22Rv1 (cell line): Measurements from ENCODE around the gene TRPM3.
"Not testable (repeated sequence)": the region's sequence is repeated elsewhere in the genome, so short reads cannot be mapped to it uniquely, and the experiment has no call there.

Experiments used
- H3K27ac ChIP-seq: fragments of 450-650 bp; 2 replicates; pipeline ENCODE4 v1.5.1; 2017
- ZFX ChIP-seq: fragments of 450-650 bp; IDR thresholded peaks from 2 replicates; pipeline ENCODE4 v1.6.1; 2017; ENCODE audit warnings: antibody characterized with exemption, borderline replicate concordance
- TF ChIP-seq, protein P1 (sequence below): fragments of 450-650 bp; IDR thresholded peaks from 2 replicates; pipeline ENCODE4 v1.5.1; 2017; ENCODE audit warnings: mild to moderate bottlenecking

TRPM3 gene

DNA sequence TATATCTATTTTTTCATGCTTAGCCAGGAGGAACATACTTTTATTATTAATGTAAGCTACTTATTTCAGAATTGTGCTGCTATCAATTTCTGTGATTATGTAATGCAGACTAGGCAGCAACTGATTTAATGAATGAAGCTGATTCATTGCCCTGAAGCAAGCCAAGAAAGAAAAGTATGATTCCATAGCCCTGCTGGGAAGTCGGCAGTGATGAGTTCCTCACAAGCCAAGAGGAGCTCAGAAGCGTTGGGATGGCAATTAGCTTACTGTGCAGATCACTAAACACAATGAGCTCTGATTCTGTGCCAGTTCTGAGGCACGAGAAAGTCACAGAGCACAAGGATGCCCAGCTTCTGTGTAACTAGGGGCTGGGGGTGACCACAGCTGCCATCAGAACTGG lies 452.7 kb downstream of the TRPM3 start:
- TF ChIP-seq ZFX, result no peak
- TF ChIP-seq, protein P1, sequence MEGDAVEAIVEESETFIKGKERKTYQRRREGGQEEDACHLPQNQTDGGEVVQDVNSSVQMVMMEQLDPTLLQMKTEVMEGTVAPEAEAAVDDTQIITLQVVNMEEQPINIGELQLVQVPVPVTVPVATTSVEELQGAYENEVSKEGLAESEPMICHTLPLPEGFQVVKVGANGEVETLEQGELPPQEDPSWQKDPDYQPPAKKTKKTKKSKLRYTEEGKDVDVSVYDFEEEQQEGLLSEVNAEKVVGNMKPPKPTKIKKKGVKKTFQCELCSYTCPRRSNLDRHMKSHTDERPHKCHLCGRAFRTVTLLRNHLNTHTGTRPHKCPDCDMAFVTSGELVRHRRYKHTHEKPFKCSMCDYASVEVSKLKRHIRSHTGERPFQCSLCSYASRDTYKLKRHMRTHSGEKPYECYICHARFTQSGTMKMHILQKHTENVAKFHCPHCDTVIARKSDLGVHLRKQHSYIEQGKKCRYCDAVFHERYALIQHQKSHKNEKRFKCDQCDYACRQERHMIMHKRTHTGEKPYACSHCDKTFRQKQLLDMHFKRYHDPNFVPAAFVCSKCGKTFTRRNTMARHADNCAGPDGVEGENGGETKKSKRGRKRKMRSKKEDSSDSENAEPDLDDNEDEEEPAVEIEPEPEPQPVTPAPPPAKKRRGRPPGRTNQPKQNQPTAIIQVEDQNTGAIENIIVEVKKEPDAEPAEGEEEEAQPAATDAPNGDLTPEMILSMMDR, result no peak
- no peak overlapping the region for H3K27ac ChIP-seq

DNA sequence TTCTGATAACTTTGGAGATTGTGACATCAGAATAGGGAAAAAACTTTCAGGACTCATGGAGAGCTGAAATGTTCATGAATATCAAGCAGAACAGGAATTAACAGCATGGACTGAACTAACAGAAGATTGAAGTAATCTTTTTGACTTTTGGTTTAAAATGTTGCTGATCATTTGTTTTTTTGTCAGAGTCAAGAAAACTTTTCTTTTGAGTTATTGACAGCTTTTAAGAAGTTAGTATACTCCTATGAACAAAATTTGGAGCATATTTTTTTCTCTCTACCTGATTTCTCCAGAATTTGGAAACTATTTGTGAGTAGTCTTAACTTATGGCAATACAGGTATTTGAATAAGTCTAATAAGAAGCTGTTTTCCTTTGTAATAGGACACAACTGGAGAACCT lies 462.7 kb downstream of the TRPM3 start:
- no peak overlapping the region for H3K27ac ChIP-seq
- no peak for TF ChIP-seq ZFX
- TF ChIP-seq, protein P1, result no peak

DNA sequence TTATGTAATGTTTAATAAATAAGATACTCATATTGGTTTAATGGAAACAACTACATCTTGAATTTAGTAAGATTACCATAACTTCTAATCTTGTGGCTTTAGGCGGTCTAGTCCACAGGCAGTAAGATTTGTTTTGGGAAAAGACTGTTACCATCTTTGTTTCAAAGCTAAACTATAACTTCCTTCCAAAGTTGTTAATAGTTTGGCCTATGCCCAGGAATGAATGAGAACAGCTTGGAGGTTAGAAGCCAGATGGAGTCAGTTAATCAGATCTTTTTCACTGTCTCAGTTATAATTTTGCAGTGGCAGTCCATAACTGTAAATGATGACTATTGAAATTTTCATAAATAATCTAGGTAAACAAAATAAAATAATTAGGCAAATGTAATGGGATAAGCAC lies 465.1 kb downstream of the TRPM3 start:
- no peak for TF ChIP-seq ZFX
- TF ChIP-seq, protein P1, result no peak
- H3K27ac ChIP-seq, result peak overlapping the region; percentile 49

DNA sequence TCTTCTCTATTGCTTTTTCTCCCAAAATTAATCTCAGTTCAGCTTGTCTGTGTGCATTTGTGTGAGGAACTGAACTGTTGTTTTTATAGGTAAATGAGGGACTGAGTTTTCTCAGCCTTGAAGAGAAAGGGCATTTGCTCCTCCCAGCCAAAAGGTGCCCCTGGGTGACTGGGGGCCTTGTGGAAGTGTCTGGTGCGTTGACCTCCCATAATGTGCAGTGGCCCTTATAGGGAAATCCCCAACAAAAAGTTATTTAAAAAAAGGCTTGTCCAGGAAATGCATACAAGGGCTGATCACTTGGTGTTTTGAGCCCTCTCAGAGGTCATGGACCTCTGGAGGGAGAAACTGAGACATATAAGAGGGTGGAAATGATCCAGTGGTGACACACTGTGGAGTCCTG lies 467.3 kb downstream of the TRPM3 start:
- H3K27ac ChIP-seq, result no peak overlapping the region
- TF ChIP-seq ZFX, result no peak
- TF ChIP-seq, protein P1, result no peak

DNA sequence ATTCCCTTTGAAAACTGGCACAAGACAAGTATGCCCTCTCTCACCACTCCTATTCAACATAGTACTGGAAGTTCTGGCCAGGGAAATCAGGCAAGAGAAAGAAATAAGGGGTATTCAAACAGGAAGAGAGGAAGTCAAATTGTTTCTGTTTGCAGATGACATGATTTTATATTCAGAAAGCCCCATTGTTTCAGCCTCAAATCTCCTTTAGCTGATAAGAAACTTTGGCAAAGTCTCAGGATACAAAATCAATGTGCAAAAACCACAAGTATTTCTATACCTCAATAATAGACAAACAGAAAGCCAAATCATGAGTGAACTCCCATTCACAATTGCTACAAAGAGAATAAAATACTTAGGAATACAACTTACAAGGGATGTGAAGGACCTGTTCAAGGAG lies 476.8 kb downstream of the TRPM3 start:
- H3K27ac ChIP-seq, result not testable (repeated sequence)

DNA sequence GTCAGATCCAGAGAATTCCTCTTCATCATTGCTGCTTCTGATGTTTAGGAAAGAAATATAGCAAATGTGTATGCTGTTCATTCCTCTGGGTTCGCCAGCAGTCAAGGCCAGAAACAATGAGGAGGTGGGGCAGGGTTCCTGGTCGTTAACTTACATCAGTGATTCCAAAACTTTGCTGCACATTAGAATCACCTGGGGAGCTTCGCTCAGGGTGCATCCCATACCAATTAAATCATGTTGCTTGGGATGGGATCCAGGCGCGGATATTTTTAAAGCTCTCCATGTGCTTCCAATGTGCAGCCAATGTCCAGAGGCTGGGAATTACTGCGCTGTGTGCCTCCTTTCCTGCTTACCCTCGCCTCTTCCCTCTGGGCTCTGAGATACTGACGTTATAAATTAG lies 479.1 kb downstream of the TRPM3 start:
- TF ChIP-seq, protein P1, result no peak
- no peak for TF ChIP-seq ZFX

DNA sequence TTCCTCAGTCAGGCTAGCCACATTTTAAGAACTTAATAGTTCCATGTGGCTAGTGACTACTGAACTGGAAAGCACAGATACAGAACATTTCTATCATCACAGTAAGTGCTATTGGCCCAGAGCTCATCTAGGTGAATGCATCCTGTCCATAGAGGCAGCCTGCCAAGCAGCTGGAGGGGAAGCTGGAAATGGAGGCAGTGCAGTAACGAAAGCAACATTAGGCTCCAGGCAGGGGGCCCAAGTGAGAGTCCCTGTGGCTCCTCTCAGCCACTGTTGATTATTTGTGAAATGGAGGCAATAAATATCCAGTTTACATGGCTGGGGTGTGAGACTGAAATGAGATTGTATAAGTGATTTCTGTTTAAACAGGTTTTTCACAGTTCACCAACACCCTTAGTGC lies 479.8 kb downstream of the TRPM3 start:
- TF ChIP-seq ZFX, result no peak

More for the DNA sequence above, 479.1 kb downstream of the TRPM3 start:
- no peak overlapping the region for H3K27ac ChIP-seq

DNA sequence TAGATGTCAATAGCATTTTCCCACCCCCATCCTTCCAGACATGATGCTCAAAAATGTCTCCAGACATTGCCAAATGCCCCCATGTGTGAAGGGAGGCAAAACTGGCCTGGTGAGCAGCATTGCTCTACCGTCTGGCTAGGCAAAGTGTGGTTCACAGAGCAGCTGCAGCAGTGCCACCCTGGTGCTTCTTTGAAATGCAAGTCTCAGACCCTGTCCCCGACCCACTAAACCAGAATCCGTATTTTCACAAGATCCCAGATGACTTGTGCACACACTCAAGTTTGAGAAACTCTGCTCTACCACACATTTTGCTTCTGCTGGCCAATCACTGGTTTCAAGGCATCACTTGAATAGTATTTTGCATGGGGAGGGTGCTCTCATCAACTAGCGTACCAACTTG lies 480.4 kb downstream of the TRPM3 start:
- no peak overlapping the region for H3K27ac ChIP-seq
- TF ChIP-seq, protein P1, result no peak
- TF ChIP-seq ZFX, result no peak

More for the DNA sequence above, 479.8 kb downstream of the TRPM3 start:
- no peak overlapping the region for H3K27ac ChIP-seq
